Body of pancreas (tissue), 4 donors: ENCODE data around the gene MGAT3. TPM values are rescaled to one million over a fixed set of nuclear protein-coding genes. Genes with fewer than 3 reads are reported as not detected.

Experiments
- ATAC-seq: fragments of 150-250 bp; one replicate; pipeline ENCODE4 v1.9.1; 2016
- DNase-seq, 4 donors: peaks; one replicate each; pipeline ENCODE4 v3.0.0-alpha.2; 2019
- H3K27ac ChIP-seq, 4 donors: fragments of 200-600 bp; sonication (generic); 1 replicate in 3 of 4; 2 replicates in 1 of 4; pipeline versions ENCODE4 v1.5.1 to v1.6.1; 2016 to 2019; ENCODE audit warnings: mild to moderate bottlenecking in 1 of 4, mixed read lengths in 1 of 4, moderate library complexity in 1 of 4
- H3K27me3 ChIP-seq, 2 donors: fragments of 200-600 bp; sonication (generic); one replicate each; pipeline ENCODE4 v1.6.0; 2016; ENCODE audit warnings: mild to moderate bottlenecking in 1 of 2
- H3K36me3 ChIP-seq, 2 donors: fragments of 200-600 bp; sonication (generic); replicated peaks in 1 of 2; 2 replicates each; pipeline ENCODE4 v1.5.1; 2016; ENCODE audit warnings: low read depth in 2 of 2; ENCODE audit not compliant: insufficient read depth in 1 of 2
- H3K4me1 ChIP-seq: fragments of 200-600 bp; sonication (generic); one replicate; pipeline ENCODE4 v1.6.0; 2016
- H3K4me3 ChIP-seq, 2 donors: fragments of 200-600 bp; sonication (generic); 1 replicate in 1 of 2; 2 replicates in 1 of 2; pipeline ENCODE4 v1.5.1; 2016 to 2019
- H3K9me3 ChIP-seq, 3 donors: fragments of 200-600 bp; sonication (generic); 1 replicate in 2 of 3; 2 replicates in 1 of 3; pipeline ENCODE4 v1.5.1; 2016
- CTCF ChIP-seq, 7 experiments: fragments of 450-650 bp in 4 of 7; fragments of 200-600 bp in 3 of 7; sonication (generic) in 3 of 7; IDR thresholded peaks; one replicate each; pipeline ENCODE4 v1.5.1; 2016 to 2019; ENCODE audit warnings: antibody characterized with exemption in 7 of 7
- POLR2A ChIP-seq, 3 donors: fragments of 450-650 bp; IDR thresholded peaks; one replicate each; pipeline ENCODE4 v1.6.1; 2016; ENCODE audit warnings: antibody characterized with exemption in 3 of 3, mild to moderate bottlenecking in 2 of 3
- WGBS, 2 donors: methylation state at CpG; one replicate each; pipeline ENCODE4 v1.1.5; 2017; 5-methylcytosine and 5-hydroxymethylcytosine counted together
- intact Hi-C: fragments of 100-400 bp; cut with DNase I; formaldehyde crosslinking; loops from one replicate; pipeline ENCODE4 v1.15.1; 2023
- total RNA-seq, 2 donors: library from RNA; depleted of rRNA; stranded (reverse); fragments of >200 nt; gene quantifications; one replicate each; pipeline ENCODE4 v1.1.0, GENCODE V29; 2016

The MGAT3 gene
- total RNA-seq, 2 donors from 2014 or later = 0.99 to 2.9 TPM

GRCh38 chr22:39530116-39530515 is 73.3 kb downstream of the MGAT3 start:
- no peaks in the 10 kb centered on the region for H3K27me3 ChIP-seq
- no peak overlapping the region for H3K4me3 ChIP-seq
- H3K27ac ChIP-seq = peak overlapping the region in 2 of 4 donors; percentile 21 to 29
- H3K36me3 ChIP-seq = no peaks in the 10 kb centered on the region
- DNase-seq (no peak), ATAC-seq (no peak)
- peaks cover 67% of the 10 kb centered on the region for H3K4me1 ChIP-seq
- no peaks in the 10 kb centered on the region for H3K9me3 ChIP-seq
- no peak for TF ChIP-seq CTCF (IDR thresholded peaks at IDR 0.05)
- no peak for TF ChIP-seq POLR2A (IDR thresholded peaks at IDR 0.05)
- 67 to 70% methylated on average over 6 of the region's 6 CpGs for WGBS, 2 donors
- intact Hi-C loops = no loop called here

- no peaks in the 10 kb centered on the region for H3K27me3 ChIP-seq
- no peak for ATAC-seq
- TF ChIP-seq CTCF (IDR thresholded peaks at IDR 0.05) = peak in 4 of 7 experiments; percentile 7 to 42 (median 42)
- no peak for TF ChIP-seq POLR2A (IDR thresholded peaks at IDR 0.05)
- H3K4me1 ChIP-seq = peaks cover 67% of the 10 kb centered on the region
- peak overlapping the region in 1 of 4 donors; percentile 29 for H3K27ac ChIP-seq
- WGBS, 2 donors = 23 to 32% methylated on average over 9 of the region's 9 CpGs
- intact Hi-C loops = no loop called here
- DNase-seq = peak in 1 of 4 donors; percentile 55
- no peaks in the 10 kb centered on the region for H3K36me3 ChIP-seq
- H3K4me3 ChIP-seq = no peak overlapping the region
- H3K9me3 ChIP-seq = no peaks in the 10 kb centered on the region
Observed at GRCh38 chr22:39530692-39531331, 74.0 kb downstream of the MGAT3 start.

GRCh38 chr22:39532215-39533073 is 75.6 kb downstream of the MGAT3 start, which contains the start of gene RPS19BP1:
Gene RPS19BP1, minus strand, starts transcription at chr22:39532748. Its CDS starts 10 bp downstream, at chr22:39532738.
- Histone ChIP-seq H3K36me3 (no peaks in the 10 kb centered on the region), H3K4me1 (peaks cover 58% of the 10 kb centered on the region), H3K27ac (peak within 1 kb of the TSS; percentile 73 to 95 (median 90)), H3K9me3 (no peaks in the 10 kb centered on the region), H3K27me3 (no peaks in the 10 kb centered on the region), H3K4me3 (peak within 1 kb of the TSS; percentile 43 to 83)
- DNase-seq (peak; percentile 100), ATAC-seq (peak; percentile 91)
- intact Hi-C loops = no loop called here
- TF ChIP-seq POLR2A (IDR thresholded peaks at IDR 0.05) = peak; percentile 67 to 89 (median 85)
- peak in 1 of 7 experiments; percentile 16 for TF ChIP-seq CTCF (IDR thresholded peaks at IDR 0.05)
- WGBS, 2 donors = 0% methylated on average over 25 to 67 of the region's 67 CpGs

GRCh38 chr22:39534092-39534506 is 77.3 kb downstream of the MGAT3 start:
- no peaks in the 10 kb centered on the region for H3K9me3 ChIP-seq
- H3K27me3 ChIP-seq = no peaks in the 10 kb centered on the region
- 66 to 78% methylated on average over 9 to 12 of the region's 12 CpGs for WGBS, 2 donors
- no peaks in the 10 kb centered on the region for H3K36me3 ChIP-seq
- H3K27ac ChIP-seq = peak overlapping the region; percentile 19 to 65 (median 36)
- TF ChIP-seq POLR2A (IDR thresholded peaks at IDR 0.05) (no peak), CTCF (IDR thresholded peaks at IDR 0.05) (no peak)
- no peak overlapping the region for H3K4me3 ChIP-seq
- H3K4me1 ChIP-seq = peaks cover 41% of the 10 kb centered on the region
- no peak for DNase-seq
- ATAC-seq = no peak
- intact Hi-C loops = no loop called here
